ENCODE measurements around the gene PRKCH. TPM values are rescaled to one million over a fixed set of nuclear protein-coding genes. Genes with fewer than 3 reads are reported as not detected.

PRKCH gene
- total RNA-seq, 1 donor from 2014 or later: 9.0 TPM

DNA sequence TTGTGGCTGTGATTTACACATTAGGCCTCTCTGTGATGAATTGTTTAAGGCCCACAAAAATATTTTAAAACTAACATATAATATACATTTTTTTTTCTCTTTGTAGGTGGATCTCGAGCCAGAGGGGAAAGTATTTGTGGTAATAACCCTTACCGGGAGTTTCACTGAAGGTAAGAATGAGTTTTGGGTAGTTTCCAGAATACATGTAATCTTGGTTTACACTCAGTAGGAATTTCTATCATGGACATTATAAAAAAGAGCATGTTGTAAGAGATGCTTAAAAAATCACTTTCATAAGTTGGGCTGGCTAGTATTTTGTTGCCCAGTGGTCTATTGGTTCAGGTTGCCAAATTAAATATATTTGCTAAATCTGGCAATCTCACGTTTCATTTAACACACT lies 69.7 kb downstream of the PRKCH start:
- Mint-ChIP-seq H3K27ac (no peak overlapping the region), H3K4me3 (no peak overlapping the region), H3K27me3 (ENCODE audit: low read depth) (no peaks in the 10 kb centered on the region), H3K4me1 (peaks cover 11% of the 10 kb centered on the region), H3K9me3 (no peaks in the 10 kb centered on the region), H3K36me3 (no peaks in the 10 kb centered on the region)
- no peak for DNase-seq (ENCODE audit: low spot score in 2 of 2, unreplicated experiment in 2 of 2)
- no peak for TF ChIP-seq CTCF (IDR thresholded peaks at IDR 0.05; ENCODE audit: unreplicated experiment)

DNA sequence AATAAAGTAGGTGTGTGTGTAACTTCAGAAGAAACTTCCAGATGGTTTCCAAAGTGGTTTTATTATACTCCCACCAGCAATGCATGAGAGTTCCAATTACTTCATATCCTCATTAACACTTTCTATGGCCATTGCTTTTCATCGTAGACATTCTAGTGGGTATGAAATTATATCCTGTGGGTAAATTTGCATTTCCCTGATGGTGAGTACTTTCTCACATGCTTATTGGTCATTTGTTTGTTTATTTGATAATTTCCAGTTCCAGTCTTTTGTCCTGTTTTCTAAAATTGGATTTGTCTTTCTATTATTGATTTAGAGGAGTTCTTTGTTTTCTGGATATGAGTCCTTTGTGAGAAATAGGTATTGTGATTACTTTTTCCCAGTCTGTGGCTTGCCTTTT lies 70.9 kb downstream of the PRKCH start:
- no peaks in the 10 kb centered on the region for H3K9me3 Mint-ChIP-seq

DNA sequence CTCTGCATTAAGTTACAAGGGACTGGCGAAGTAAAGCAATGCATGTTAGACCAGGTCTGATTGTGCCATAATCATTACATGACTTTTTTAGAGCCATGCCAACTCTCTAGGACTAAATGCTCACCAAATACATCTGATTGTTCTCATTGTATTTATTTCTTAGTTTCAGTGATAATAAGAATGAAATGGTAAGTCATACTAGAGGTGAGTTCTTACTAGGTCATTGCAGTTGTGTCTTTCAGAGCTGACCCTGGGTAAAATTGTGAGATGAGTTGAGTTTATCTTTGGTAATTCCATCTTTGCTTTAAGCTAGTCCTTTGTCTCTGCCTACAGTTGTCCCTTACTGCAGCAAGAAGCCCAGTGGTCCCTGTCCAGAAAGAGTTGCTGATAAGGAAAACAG lies 73.2 kb downstream of the PRKCH start:
- no peak for DNase-seq (ENCODE audit: low spot score in 2 of 2, unreplicated experiment in 2 of 2)
- no peak overlapping the region for H3K4me3 Mint-ChIP-seq
- H3K36me3 Mint-ChIP-seq: no peaks in the 10 kb centered on the region
- TF ChIP-seq CTCF (IDR thresholded peaks at IDR 0.05; ENCODE audit: unreplicated experiment): no peak
- H3K27ac Mint-ChIP-seq: no peak overlapping the region
- peaks cover 2% of the 10 kb centered on the region for H3K4me1 Mint-ChIP-seq
- no peaks in the 10 kb centered on the region for H3K9me3 Mint-ChIP-seq
- no peaks in the 10 kb centered on the region for H3K27me3 Mint-ChIP-seq (ENCODE audit: low read depth)

More for the DNA sequence above, 70.9 kb downstream of the PRKCH start:
- peaks cover 11% of the 10 kb centered on the region for H3K4me1 Mint-ChIP-seq
- H3K27ac Mint-ChIP-seq: no peak overlapping the region
- TF ChIP-seq CTCF (IDR thresholded peaks at IDR 0.05; ENCODE audit: unreplicated experiment): no peak
- no peak overlapping the region for H3K4me3 Mint-ChIP-seq
- no peaks in the 10 kb centered on the region for H3K36me3 Mint-ChIP-seq
- no peaks in the 10 kb centered on the region for H3K27me3 Mint-ChIP-seq (ENCODE audit: low read depth)
- DNase-seq (ENCODE audit: low spot score in 2 of 2, unreplicated experiment in 2 of 2): no peak

- H3K27ac Mint-ChIP-seq: no peak overlapping the region
- peaks cover 5% of the 10 kb centered on the region for H3K4me1 Mint-ChIP-seq
- H3K4me3 Mint-ChIP-seq: no peak overlapping the region
- no peak for TF ChIP-seq CTCF (IDR thresholded peaks at IDR 0.05; ENCODE audit: unreplicated experiment)
- no peak for DNase-seq (ENCODE audit: low spot score in 2 of 2, unreplicated experiment in 2 of 2)
- H3K27me3 Mint-ChIP-seq (ENCODE audit: low read depth): no peaks in the 10 kb centered on the region
- H3K36me3 Mint-ChIP-seq: no peaks in the 10 kb centered on the region
- H3K9me3 Mint-ChIP-seq: no peaks in the 10 kb centered on the region
Observed at GRCh38 chr14:61395115-61395725, 73.8 kb downstream of the PRKCH start.

DNA sequence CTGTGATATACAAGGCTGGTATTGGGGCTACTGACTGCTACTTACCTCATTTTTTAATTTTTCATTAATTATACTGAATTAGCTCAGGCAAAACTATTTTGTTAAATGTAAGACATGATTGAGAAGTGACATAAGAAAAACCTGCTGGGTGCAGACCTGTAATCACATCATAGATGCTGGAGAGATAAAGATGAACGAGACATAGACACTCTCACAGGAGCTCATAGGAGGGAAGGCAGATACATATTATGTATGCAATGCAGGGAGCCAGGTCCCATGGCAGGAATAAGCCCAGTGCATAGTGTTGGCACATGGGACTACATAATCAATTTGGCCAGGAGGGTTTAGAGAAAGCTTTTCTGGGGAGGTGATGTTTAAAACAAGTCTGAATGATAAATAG lies 74.9 kb downstream of the PRKCH start:
- no peaks in the 10 kb centered on the region for H3K9me3 Mint-ChIP-seq
- no peak for TF ChIP-seq CTCF (IDR thresholded peaks at IDR 0.05; ENCODE audit: unreplicated experiment)
- no peak overlapping the region for H3K27ac Mint-ChIP-seq
- H3K4me3 Mint-ChIP-seq: no peak overlapping the region
- DNase-seq (ENCODE audit: low spot score in 2 of 2, unreplicated experiment in 2 of 2): no peak
- peaks cover 7% of the 10 kb centered on the region for H3K4me1 Mint-ChIP-seq
- no peaks in the 10 kb centered on the region for H3K36me3 Mint-ChIP-seq
- no peaks in the 10 kb centered on the region for H3K27me3 Mint-ChIP-seq (ENCODE audit: low read depth)

DNA sequence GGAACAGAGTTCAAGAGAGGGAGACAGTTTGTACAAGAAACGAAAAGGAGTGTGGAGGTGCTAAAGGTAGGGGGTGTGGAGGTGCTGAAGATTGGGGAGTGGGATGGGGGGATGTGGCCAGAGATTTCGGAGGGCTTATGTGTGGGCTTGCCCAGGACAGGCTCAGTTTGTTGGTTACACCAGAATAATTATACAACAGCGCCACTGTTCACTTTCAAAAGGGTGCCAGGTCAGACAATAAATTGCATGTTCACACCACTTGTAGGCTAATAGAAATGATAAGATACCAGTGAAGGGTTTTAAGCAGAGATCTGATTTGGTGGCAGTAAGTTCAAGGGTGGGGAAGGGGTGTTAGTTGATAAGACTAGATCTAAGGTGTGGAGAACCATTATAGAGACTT lies 75.3 kb downstream of the PRKCH start:
- Mint-ChIP-seq H3K9me3 (no peaks in the 10 kb centered on the region), H3K4me1 (peaks cover 7% of the 10 kb centered on the region), H3K27me3 (ENCODE audit: low read depth) (no peaks in the 10 kb centered on the region), H3K4me3 (no peak overlapping the region), H3K36me3 (no peaks in the 10 kb centered on the region), H3K27ac (no peak overlapping the region)
- no peak for TF ChIP-seq CTCF (IDR thresholded peaks at IDR 0.05; ENCODE audit: unreplicated experiment)
- DNase-seq (ENCODE audit: low spot score in 2 of 2, unreplicated experiment in 2 of 2): no peak
